ENCODE results near the gene RPS13. TPM values are rescaled to one million over a fixed set of nuclear protein-coding genes. Genes with fewer than 3 reads are reported as not detected.

The RPS13 gene
- total RNA-seq, 1 experiment from 2014 or later: 746 TPM

- BruUV-seq (replicated peaks): TSS peak; percentile 73
- peak overlapping the region; percentile 94 for H3K27ac ChIP-seq (ENCODE audit: low read depth, low read length, poor library complexity, severe bottlenecking)
- intact Hi-C loops (cut with micrococcal nuclease; ENCODE audit: unreplicated experiment): loop anchor here (5.0 kb wide), 2 partner anchors 131 to 276 kb away; partner anchors contain the start of genes NCR3LG1 and PIK3C2A
- no peak for TF ChIP-seq EZH2 (IDR thresholded peaks at IDR 0.05; ENCODE audit: borderline replicate concordance, low read depth, low read length, poor library complexity, severe bottlenecking)
- TF ChIP-seq, protein P1, sequence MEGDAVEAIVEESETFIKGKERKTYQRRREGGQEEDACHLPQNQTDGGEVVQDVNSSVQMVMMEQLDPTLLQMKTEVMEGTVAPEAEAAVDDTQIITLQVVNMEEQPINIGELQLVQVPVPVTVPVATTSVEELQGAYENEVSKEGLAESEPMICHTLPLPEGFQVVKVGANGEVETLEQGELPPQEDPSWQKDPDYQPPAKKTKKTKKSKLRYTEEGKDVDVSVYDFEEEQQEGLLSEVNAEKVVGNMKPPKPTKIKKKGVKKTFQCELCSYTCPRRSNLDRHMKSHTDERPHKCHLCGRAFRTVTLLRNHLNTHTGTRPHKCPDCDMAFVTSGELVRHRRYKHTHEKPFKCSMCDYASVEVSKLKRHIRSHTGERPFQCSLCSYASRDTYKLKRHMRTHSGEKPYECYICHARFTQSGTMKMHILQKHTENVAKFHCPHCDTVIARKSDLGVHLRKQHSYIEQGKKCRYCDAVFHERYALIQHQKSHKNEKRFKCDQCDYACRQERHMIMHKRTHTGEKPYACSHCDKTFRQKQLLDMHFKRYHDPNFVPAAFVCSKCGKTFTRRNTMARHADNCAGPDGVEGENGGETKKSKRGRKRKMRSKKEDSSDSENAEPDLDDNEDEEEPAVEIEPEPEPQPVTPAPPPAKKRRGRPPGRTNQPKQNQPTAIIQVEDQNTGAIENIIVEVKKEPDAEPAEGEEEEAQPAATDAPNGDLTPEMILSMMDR (conservative IDR thresholded peaks at IDR 0.05; ENCODE audit: low read depth, low read length): no peak
- ChIA-PET CTCF (interaction anchor here (0.5 kb wide), 1 partner anchor 271 kb away, joined by 3 read pairs; no protein-coding TSS in a partner anchor), POLR2A (ENCODE audit: low non-redundant PET) (no interaction called here)
- no peaks in the 10 kb centered on the region for H3K27me3 ChIP-seq (replicated peaks; ENCODE audit: insufficient read depth, low read depth, low read length, poor library complexity)
- peaks cover 14% of the 10 kb centered on the region for H3K4me1 ChIP-seq (ENCODE audit: insufficient read depth, low read length, poor library complexity, severe bottlenecking)
- no peak for DNase-seq (ENCODE audit: low spot score)
- H3K9me3 ChIP-seq (ENCODE audit: low read depth, low read length, poor library complexity, severe bottlenecking): no peaks in the 10 kb centered on the region
- H3K4me3 ChIP-seq (ENCODE audit: low read depth, low read length, poor library complexity, severe bottlenecking): peak overlapping the region; percentile 89
- peaks cover 37% of the 10 kb centered on the region for H3K36me3 ChIP-seq (ENCODE audit: insufficient read depth, low read length, poor library complexity, severe bottlenecking)
These were observed 789 bp downstream of the RPS13 start for GRCh38 chr11:17076517-17077239.

GRCh38 chr11:17075506-17075905 is 2.0 kb downstream of the RPS13 start:
- Histone ChIP-seq H3K4me1 (ENCODE audit: insufficient read depth, low read length, poor library complexity, severe bottlenecking) (peaks cover 14% of the 10 kb centered on the region), H3K27me3 (replicated peaks; ENCODE audit: insufficient read depth, low read depth, low read length, poor library complexity) (no peaks in the 10 kb centered on the region), H3K4me3 (ENCODE audit: low read depth, low read length, poor library complexity, severe bottlenecking) (peak overlapping the region; percentile 89), H3K27ac (ENCODE audit: low read depth, low read length, poor library complexity, severe bottlenecking) (no peak overlapping the region), H3K9me3 (ENCODE audit: low read depth, low read length, poor library complexity, severe bottlenecking) (no peaks in the 10 kb centered on the region), H3K36me3 (ENCODE audit: insufficient read depth, low read length, poor library complexity, severe bottlenecking) (peaks cover 37% of the 10 kb centered on the region)
- ChIA-PET CTCF (no interaction called here), POLR2A (ENCODE audit: low non-redundant PET) (no interaction called here)
- DNase-seq (ENCODE audit: low spot score): no peak
- intact Hi-C loops (cut with micrococcal nuclease; ENCODE audit: unreplicated experiment): loop anchor here (5.0 kb wide), 2 partner anchors 132 to 277 kb away; partner anchors contain the start of genes NCR3LG1 and PIK3C2A
- no peak for TF ChIP-seq EZH2 (IDR thresholded peaks at IDR 0.05; ENCODE audit: borderline replicate concordance, low read depth, low read length, poor library complexity, severe bottlenecking)
- TF ChIP-seq, protein P1 (conservative IDR thresholded peaks at IDR 0.05; ENCODE audit: low read depth, low read length): no peak
- BruUV-seq (replicated peaks): no TSS peak

GRCh38 chr11:17073370-17074027 is 4.0 kb downstream of the RPS13 start:
- H3K27ac ChIP-seq (ENCODE audit: low read depth, low read length, poor library complexity, severe bottlenecking): no peak overlapping the region
- no peak for DNase-seq (ENCODE audit: low spot score)
- BruUV-seq (replicated peaks): no TSS peak
- H3K4me1 ChIP-seq (ENCODE audit: insufficient read depth, low read length, poor library complexity, severe bottlenecking): peaks cover 14% of the 10 kb centered on the region
- TF ChIP-seq, protein P1 (conservative IDR thresholded peaks at IDR 0.05; ENCODE audit: low read depth, low read length): no peak
- no peak for TF ChIP-seq EZH2 (IDR thresholded peaks at IDR 0.05; ENCODE audit: borderline replicate concordance, low read depth, low read length, poor library complexity, severe bottlenecking)
- no peaks in the 10 kb centered on the region for H3K9me3 ChIP-seq (ENCODE audit: low read depth, low read length, poor library complexity, severe bottlenecking)
- no peak overlapping the region for H3K4me3 ChIP-seq (ENCODE audit: low read depth, low read length, poor library complexity, severe bottlenecking)
- intact Hi-C loops (cut with micrococcal nuclease; ENCODE audit: unreplicated experiment): no loop called here
- H3K36me3 ChIP-seq (ENCODE audit: insufficient read depth, low read length, poor library complexity, severe bottlenecking): peaks cover 37% of the 10 kb centered on the region
- no peaks in the 10 kb centered on the region for H3K27me3 ChIP-seq (replicated peaks; ENCODE audit: insufficient read depth, low read depth, low read length, poor library complexity)
- ChIA-PET POLR2A (ENCODE audit: low non-redundant PET) (no interaction called here), CTCF (no interaction called here)
